ENCODE results near the gene DHRS11. TPM values are rescaled to one million over a fixed set of nuclear protein-coding genes. Genes with fewer than 3 reads are reported as not detected.

Gene DHRS11
- total RNA-seq, 1 experiment from 2014 or later: 11.8 TPM

DNA sequence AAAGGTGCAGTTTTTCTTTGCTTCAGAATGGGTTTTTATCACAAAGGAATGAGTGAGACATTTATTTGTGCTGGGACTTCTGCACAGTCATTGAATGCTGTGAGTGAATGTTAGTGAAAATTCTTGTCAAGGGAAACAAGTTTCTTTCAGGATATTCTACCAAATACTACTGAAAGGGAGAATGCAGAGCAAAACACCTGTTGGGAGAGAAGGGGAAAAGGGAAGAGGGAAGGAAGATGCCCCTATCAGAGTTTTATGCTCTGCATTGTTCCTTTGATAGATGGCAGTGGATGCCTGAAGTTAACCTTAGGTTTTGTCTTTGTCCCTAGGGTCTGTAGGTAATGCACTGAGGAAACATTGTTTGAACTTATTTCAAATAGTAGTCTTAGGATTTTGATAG lies 43.9 kb upstream of the DHRS11 start:
- Histone ChIP-seq H3K4me1 (ENCODE audit: control insufficient read depth, insufficient read depth, low read length) (peaks cover 10% of the 10 kb centered on the region), H3K9me3 (ENCODE audit: control insufficient read depth, insufficient read depth, low read depth, low read length) (no peaks in the 10 kb centered on the region), H3K36me3 (ENCODE audit: control insufficient read depth, insufficient read depth, low read length) (peaks cover 9% of the 10 kb centered on the region), H3K4me3 (ENCODE audit: low read depth in 2 of 2, low read length in 2 of 2) (peak overlapping the region in 1 of 2 experiments; percentile 90; a peak in 1 of 4 replicates), H3K27ac (ENCODE audit: low read length) (peak overlapping the region; percentile 89; the same call in 1 of the 2 replicates), H3K27me3 (ENCODE audit: control insufficient read depth, insufficient read depth, low read length) (no peaks in the 10 kb centered on the region)
- intact Hi-C loops (cut with micrococcal nuclease; ENCODE audit: unreplicated experiment): no loop called here
- TF ChIP-seq SIN3A (IDR thresholded peaks at IDR 0.05; ENCODE audit: borderline replicate concordance, insufficient read depth, low read depth, low read length) (no peak), TCF7L2 (IDR thresholded peaks at IDR 0.05; ENCODE audit: low read depth, low read length) (no peak), POLR2AphosphoS5 (IDR thresholded peaks at IDR 0.05; ENCODE audit: low read depth, low read length) (no peak), CTCF (IDR thresholded peaks at IDR 0.05) (no peak)
- TF ChIP-seq, protein P1, sequence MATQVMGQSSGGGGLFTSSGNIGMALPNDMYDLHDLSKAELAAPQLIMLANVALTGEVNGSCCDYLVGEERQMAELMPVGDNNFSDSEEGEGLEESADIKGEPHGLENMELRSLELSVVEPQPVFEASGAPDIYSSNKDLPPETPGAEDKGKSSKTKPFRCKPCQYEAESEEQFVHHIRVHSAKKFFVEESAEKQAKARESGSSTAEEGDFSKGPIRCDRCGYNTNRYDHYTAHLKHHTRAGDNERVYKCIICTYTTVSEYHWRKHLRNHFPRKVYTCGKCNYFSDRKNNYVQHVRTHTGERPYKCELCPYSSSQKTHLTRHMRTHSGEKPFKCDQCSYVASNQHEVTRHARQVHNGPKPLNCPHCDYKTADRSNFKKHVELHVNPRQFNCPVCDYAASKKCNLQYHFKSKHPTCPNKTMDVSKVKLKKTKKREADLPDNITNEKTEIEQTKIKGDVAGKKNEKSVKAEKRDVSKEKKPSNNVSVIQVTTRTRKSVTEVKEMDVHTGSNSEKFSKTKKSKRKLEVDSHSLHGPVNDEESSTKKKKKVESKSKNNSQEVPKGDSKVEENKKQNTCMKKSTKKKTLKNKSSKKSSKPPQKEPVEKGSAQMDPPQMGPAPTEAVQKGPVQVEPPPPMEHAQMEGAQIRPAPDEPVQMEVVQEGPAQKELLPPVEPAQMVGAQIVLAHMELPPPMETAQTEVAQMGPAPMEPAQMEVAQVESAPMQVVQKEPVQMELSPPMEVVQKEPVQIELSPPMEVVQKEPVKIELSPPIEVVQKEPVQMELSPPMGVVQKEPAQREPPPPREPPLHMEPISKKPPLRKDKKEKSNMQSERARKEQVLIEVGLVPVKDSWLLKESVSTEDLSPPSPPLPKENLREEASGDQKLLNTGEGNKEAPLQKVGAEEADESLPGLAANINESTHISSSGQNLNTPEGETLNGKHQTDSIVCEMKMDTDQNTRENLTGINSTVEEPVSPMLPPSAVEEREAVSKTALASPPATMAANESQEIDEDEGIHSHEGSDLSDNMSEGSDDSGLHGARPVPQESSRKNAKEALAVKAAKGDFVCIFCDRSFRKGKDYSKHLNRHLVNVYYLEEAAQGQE (IDR thresholded peaks at IDR 0.05; ENCODE audit: insufficient read depth in 1 of 2, low read depth in 2 of 2, low read length in 1 of 2): no peak
- DNase-seq (ENCODE audit: low read depth, low spot score) (no peak), ATAC-seq (no peak)
- CTCF ChIA-PET: no interaction called here
- POLR2A ChIA-PET: no interaction called here
- in situ Hi-C loops (cut with HindIII; ENCODE audit: low pct_unique_long_range_greater_than_20kb, low sequenced_read_pairs): no loop called here
- no TSS peak for BruUV-seq (replicated peaks)

- in situ Hi-C loops (cut with HindIII; ENCODE audit: low pct_unique_long_range_greater_than_20kb, low sequenced_read_pairs): no loop called here
Observed at GRCh38 chr17:36550491-36551417, 40.9 kb upstream of the DHRS11 start.

More at GRCh38 chr17:36550491-36551417, 40.9 kb upstream of the DHRS11 start:
- no peak overlapping the region for H3K27ac ChIP-seq (ENCODE audit: low read length)
- peaks cover 10% of the 10 kb centered on the region for H3K4me1 ChIP-seq (ENCODE audit: control insufficient read depth, insufficient read depth, low read length)
- ATAC-seq (no peak), DNase-seq (ENCODE audit: low read depth, low spot score) (no peak)
- ChIA-PET POLR2A (no interaction called here), CTCF (interaction anchor here (0.7 kb wide), 1 partner anchor 13 kb away, joined by 4 read pairs; no protein-coding TSS in a partner anchor)
- intact Hi-C loops (cut with micrococcal nuclease; ENCODE audit: unreplicated experiment): no loop called here
- no peak overlapping the region for H3K4me3 ChIP-seq (ENCODE audit: low read depth in 2 of 2, low read length in 2 of 2)
- BruUV-seq (replicated peaks): TSS peak; percentile 18
- no peaks in the 10 kb centered on the region for H3K9me3 ChIP-seq (ENCODE audit: control insufficient read depth, insufficient read depth, low read depth, low read length)
- H3K27me3 ChIP-seq (ENCODE audit: control insufficient read depth, insufficient read depth, low read length): no peaks in the 10 kb centered on the region
- TF ChIP-seq POLR2AphosphoS5 (IDR thresholded peaks at IDR 0.05; ENCODE audit: low read depth, low read length): no peak
- TF ChIP-seq, protein P1 (IDR thresholded peaks at IDR 0.05; ENCODE audit: insufficient read depth in 1 of 2, low read depth in 2 of 2, low read length in 1 of 2): no peak
- no peak for TF ChIP-seq SIN3A (IDR thresholded peaks at IDR 0.05; ENCODE audit: borderline replicate concordance, insufficient read depth, low read depth, low read length)
- no peak for TF ChIP-seq CTCF (IDR thresholded peaks at IDR 0.05)
- TF ChIP-seq TCF7L2 (IDR thresholded peaks at IDR 0.05; ENCODE audit: low read depth, low read length): no peak
- H3K36me3 ChIP-seq (ENCODE audit: control insufficient read depth, insufficient read depth, low read length): peaks cover 9% of the 10 kb centered on the region

Data from Panc1 (cell line).